ENCODE results near the gene PARD3B. TPM values are rescaled to one million over a fixed set of nuclear protein-coding genes. Genes with fewer than 3 reads are reported as not detected.

Gene PARD3B
- polyA plus RNA-seq, 3 donors = not detected

- intact Hi-C loops (cut with micrococcal nuclease) = no loop called here
- no peak for TF ChIP-seq CTCF (IDR thresholded peaks at IDR 0.05)
- no peaks in the 10 kb centered on the region for H3K36me3 ChIP-seq (replicated peaks in 1 of 2; ENCODE audit: control insufficient read depth in 1 of 2, insufficient read depth in 2 of 2, low read length in 2 of 2)
- no peak overlapping the region for H3K9ac ChIP-seq (ENCODE audit: insufficient read depth, low read length, poor library complexity, severe bottlenecking)
- H3K4me1 Mint-ChIP-seq = no peaks in the 10 kb centered on the region
- H3K36me3 Mint-ChIP-seq = no peaks in the 10 kb centered on the region
- DNase-seq = no peak
- H3K9me3 ChIP-seq (replicated peaks in 1 of 2; ENCODE audit: control insufficient read depth in 1 of 2, insufficient read depth in 1 of 2, low read length in 2 of 2) = no peaks in the 10 kb centered on the region
- 68% methylated on average over 2 of the region's 7 CpGs for WGBS (ENCODE audit: insufficient coverage)
- no peak overlapping the region for H3K27ac ChIP-seq (ENCODE audit: low read depth in 1 of 2, low read length in 2 of 2)
- no peak overlapping the region for H2AFZ ChIP-seq (ENCODE audit: insufficient read depth, low read depth, low read length, poor library complexity, severe bottlenecking)
- H4K20me1 ChIP-seq (ENCODE audit: insufficient read depth, low read length) = no peaks in the 10 kb centered on the region
- H3K4me1 ChIP-seq (ENCODE audit: control insufficient read depth in 1 of 2, insufficient read depth in 2 of 2, low read length in 2 of 2) = no peaks in the 10 kb centered on the region
- H3K27me3 ChIP-seq (ENCODE audit: control insufficient read depth in 2 of 2, insufficient read depth in 2 of 2, low read length in 2 of 2) = no peaks in the 10 kb centered on the region
- H3K4me3 ChIP-seq (replicated peaks in 1 of 3; ENCODE audit: low read depth in 2 of 3, low read length in 3 of 3) = no peak overlapping the region
- no peak overlapping the region for H3K27ac Mint-ChIP-seq
- peaks cover 0 to 1% (median 0%) of the 10 kb centered on the region in 3 donors for H3K27me3 Mint-ChIP-seq (ENCODE audit: low read depth in 3 of 3)
- no peak overlapping the region for H3K4me2 ChIP-seq (replicated peaks; ENCODE audit: extremely low read depth, low read length, poor library complexity, severe bottlenecking)
- H3K79me2 ChIP-seq (ENCODE audit: insufficient read depth, low read length) = no peaks in the 10 kb centered on the region
- H3K9me3 Mint-ChIP-seq = peaks cover 0 to 9% (median 6%) of the 10 kb centered on the region in 7 donors
- H3K4me3 Mint-ChIP-seq = no peak overlapping the region
Observed at GRCh38 chr2:204628926-204629712, 83.8 kb downstream of the PARD3B start.

DNA sequence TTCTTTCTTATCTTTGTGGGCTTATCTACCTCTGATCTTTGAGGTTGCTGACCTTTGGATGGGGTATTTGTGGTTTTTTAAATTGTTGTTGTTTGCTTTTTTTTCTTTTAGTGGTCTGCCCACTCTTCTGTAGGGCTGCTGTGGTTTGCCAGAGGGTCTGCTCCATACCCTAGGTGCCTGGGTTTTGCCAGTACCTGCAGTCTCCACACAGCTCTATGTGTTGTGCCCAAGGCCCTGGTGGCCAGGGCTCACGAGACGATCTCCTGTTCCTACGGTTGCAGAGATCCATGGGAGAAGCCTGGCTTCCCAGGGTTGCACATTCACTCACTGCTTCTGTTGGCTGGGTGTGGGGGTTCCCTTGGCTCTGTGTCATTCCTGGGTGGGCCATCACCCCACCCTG lies 87.1 kb downstream of the PARD3B start:
- H3K36me3 ChIP-seq (replicated peaks in 1 of 2; ENCODE audit: control insufficient read depth in 1 of 2, insufficient read depth in 2 of 2, low read length in 2 of 2) = no peaks in the 10 kb centered on the region
- 92% methylated on average over 3 of the region's 3 CpGs for WGBS (ENCODE audit: insufficient coverage)
- Mint-ChIP-seq H3K4me3 (no peak overlapping the region), H3K27me3 (ENCODE audit: low read depth in 3 of 3) (peaks cover 0 to 1% (median 0%) of the 10 kb centered on the region in 3 donors), H3K36me3 (no peaks in the 10 kb centered on the region), H3K4me1 (no peaks in the 10 kb centered on the region), H3K9me3 (peaks cover 0 to 9% (median 7%) of the 10 kb centered on the region in 7 donors), H3K27ac (no peak overlapping the region)
- H3K4me2 ChIP-seq (replicated peaks; ENCODE audit: extremely low read depth, low read length, poor library complexity, severe bottlenecking) = no peak overlapping the region
- H3K4me1 ChIP-seq (ENCODE audit: control insufficient read depth in 1 of 2, insufficient read depth in 2 of 2, low read length in 2 of 2) = no peaks in the 10 kb centered on the region
- no peak overlapping the region for H3K4me3 ChIP-seq (replicated peaks in 1 of 3; ENCODE audit: low read depth in 2 of 3, low read length in 3 of 3)
- no peaks in the 10 kb centered on the region for H3K9me3 ChIP-seq (replicated peaks in 1 of 2; ENCODE audit: control insufficient read depth in 1 of 2, insufficient read depth in 1 of 2, low read length in 2 of 2)
- H4K20me1 ChIP-seq (ENCODE audit: insufficient read depth, low read length) = no peaks in the 10 kb centered on the region
- no peaks in the 10 kb centered on the region for H3K79me2 ChIP-seq (ENCODE audit: insufficient read depth, low read length)
- H3K9ac ChIP-seq (ENCODE audit: insufficient read depth, low read length, poor library complexity, severe bottlenecking) = no peak overlapping the region
- no peaks in the 10 kb centered on the region for H3K27me3 ChIP-seq (ENCODE audit: control insufficient read depth in 2 of 2, insufficient read depth in 2 of 2, low read length in 2 of 2)
- no peak overlapping the region for H3K27ac ChIP-seq (ENCODE audit: low read depth in 1 of 2, low read length in 2 of 2)
- DNase-seq = no peak
- no peak overlapping the region for H2AFZ ChIP-seq (ENCODE audit: insufficient read depth, low read depth, low read length, poor library complexity, severe bottlenecking)
- intact Hi-C loops (cut with micrococcal nuclease) = no loop called here
- no peak for TF ChIP-seq CTCF (IDR thresholded peaks at IDR 0.05)

All from CD14-positive monocyte (primary cell).